MCF 10A (cell line): ENCODE results near the gene ONECUT2. TPM values are rescaled to one million over a fixed set of nuclear protein-coding genes. Genes with fewer than 3 reads are reported as not detected.

Source experiments
- BruUV-seq: library from RNA; stranded (reverse); fragments of 400-500 nt; replicated peaks from 2 replicates; lab custom pipeline; 2021; lab: Mats Ljungman, UMichigan
- CTCF ChIA-PET: fragments of 300-600 bp; sonication (Branson Sonifier 250); formaldehyde crosslinking; extraction: SDS; loops from one replicate; lab custom pipeline; 2021; ENCODE audit warnings: antibody characterized with exemption, inconsistent platforms; lab: Yijun Ruan, JAX
- POLR2A ChIA-PET: fragments of 300-600, 350-650 bp; sonication (Branson Sonifier 250); formaldehyde crosslinking; extraction: SDS; loops from one replicate; lab custom pipeline; 2020; ENCODE audit warnings: antibody characterized with exemption, inconsistent platforms; lab: Yijun Ruan, JAX
- DNase-seq: peaks from one replicate; pipeline ENCODE4 v3.0.0-alpha.2; 2018; ENCODE audit not compliant: unreplicated experiment
- H3K27ac Mint-ChIP-seq: one replicate; pipeline ENCODE4 v1.8.0; 2022; ENCODE audit warnings: mild to moderate bottlenecking, low read depth, mixed read lengths; ENCODE audit not compliant: unreplicated experiment
- H3K27me3 Mint-ChIP-seq: one replicate; pipeline ENCODE4 v1.8.0; 2022; ENCODE audit warnings: mixed read lengths; ENCODE audit not compliant: insufficient read depth, unreplicated experiment
- H3K36me3 Mint-ChIP-seq: one replicate; pipeline ENCODE4 v1.8.0; 2022; ENCODE audit warnings: mild to moderate bottlenecking, moderate library complexity, mixed read lengths; ENCODE audit not compliant: insufficient read depth, unreplicated experiment
- H3K4me1 Mint-ChIP-seq: one replicate; pipeline ENCODE4 v1.8.0; 2022; ENCODE audit warnings: mixed read lengths; ENCODE audit not compliant: insufficient read depth, unreplicated experiment
- H3K4me3 Mint-ChIP-seq: one replicate; pipeline ENCODE4 v1.8.0; 2022; ENCODE audit warnings: mild to moderate bottlenecking, moderate library complexity, mixed read lengths; ENCODE audit not compliant: unreplicated experiment
- H3K9me3 Mint-ChIP-seq: one replicate; pipeline ENCODE4 v1.8.0; 2022; ENCODE audit warnings: mixed read lengths; ENCODE audit not compliant: unreplicated experiment
- intact Hi-C: fragments of 100-400 bp; cut with micrococcal nuclease; formaldehyde crosslinking; loops from 2 replicates; pipeline ENCODE4 v1.14.1; 2022
- total RNA-seq: library from RNA; stranded (reverse); gene quantifications from 2 replicates; pipeline ENCODE4 v1.2.3, GENCODE V29; 2022
- TF ChIP-seq, protein P1 (sequence below): fragments of 200-600 bp; IDR thresholded peaks from one replicate; pipeline ENCODE4 v1.8.0; 2022; ENCODE audit warnings: antibody characterized with exemption, mild to moderate bottlenecking; ENCODE audit not compliant: unreplicated experiment

Gene ONECUT2
- total RNA-seq, 1 experiment from 2014 or later: 0.89 TPM

DNA sequence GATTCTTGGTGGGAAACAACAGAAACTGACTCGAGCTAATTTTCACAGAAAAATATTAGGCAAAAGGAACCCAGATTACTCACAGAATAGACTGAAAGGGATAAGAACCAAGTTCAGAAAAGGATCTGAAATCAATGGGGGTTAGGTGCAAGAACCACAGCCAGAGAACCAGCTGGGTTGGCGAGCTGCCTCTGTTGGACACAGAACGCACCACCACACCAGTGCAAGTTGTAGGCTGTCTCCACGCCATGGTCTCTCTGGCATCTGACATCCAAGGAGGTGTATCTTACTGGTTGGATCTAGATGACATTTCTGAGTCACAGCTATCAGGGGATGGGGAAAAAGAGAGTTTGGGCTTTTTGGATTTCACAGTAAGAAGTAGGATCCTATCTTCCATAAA lies 18.6 kb upstream of the ONECUT2 start:
- ChIA-PET CTCF (interaction anchor here (0.6 kb wide), 3 partner anchors 46 to 119 kb away, joined by 3 to 5 read pairs (median 3); no protein-coding TSS in a partner anchor), POLR2A (interaction anchor here (0.7 kb wide), 1 partner anchor 11 kb away, joined by 3 read pairs; no protein-coding TSS in a partner anchor)
- Mint-ChIP-seq H3K4me3 (no peak overlapping the region), H3K36me3 (peaks cover 5% of the 10 kb centered on the region), H3K9me3 (peaks cover 7% of the 10 kb centered on the region), H3K27me3 (peaks cover 65% of the 10 kb centered on the region), H3K27ac (no peak overlapping the region), H3K4me1 (no peaks in the 10 kb centered on the region)
- intact Hi-C loops: no loop called here
- BruUV-seq: no TSS peak
- TF ChIP-seq, protein P1, sequence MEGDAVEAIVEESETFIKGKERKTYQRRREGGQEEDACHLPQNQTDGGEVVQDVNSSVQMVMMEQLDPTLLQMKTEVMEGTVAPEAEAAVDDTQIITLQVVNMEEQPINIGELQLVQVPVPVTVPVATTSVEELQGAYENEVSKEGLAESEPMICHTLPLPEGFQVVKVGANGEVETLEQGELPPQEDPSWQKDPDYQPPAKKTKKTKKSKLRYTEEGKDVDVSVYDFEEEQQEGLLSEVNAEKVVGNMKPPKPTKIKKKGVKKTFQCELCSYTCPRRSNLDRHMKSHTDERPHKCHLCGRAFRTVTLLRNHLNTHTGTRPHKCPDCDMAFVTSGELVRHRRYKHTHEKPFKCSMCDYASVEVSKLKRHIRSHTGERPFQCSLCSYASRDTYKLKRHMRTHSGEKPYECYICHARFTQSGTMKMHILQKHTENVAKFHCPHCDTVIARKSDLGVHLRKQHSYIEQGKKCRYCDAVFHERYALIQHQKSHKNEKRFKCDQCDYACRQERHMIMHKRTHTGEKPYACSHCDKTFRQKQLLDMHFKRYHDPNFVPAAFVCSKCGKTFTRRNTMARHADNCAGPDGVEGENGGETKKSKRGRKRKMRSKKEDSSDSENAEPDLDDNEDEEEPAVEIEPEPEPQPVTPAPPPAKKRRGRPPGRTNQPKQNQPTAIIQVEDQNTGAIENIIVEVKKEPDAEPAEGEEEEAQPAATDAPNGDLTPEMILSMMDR: no peak
- DNase-seq: no peak

DNA sequence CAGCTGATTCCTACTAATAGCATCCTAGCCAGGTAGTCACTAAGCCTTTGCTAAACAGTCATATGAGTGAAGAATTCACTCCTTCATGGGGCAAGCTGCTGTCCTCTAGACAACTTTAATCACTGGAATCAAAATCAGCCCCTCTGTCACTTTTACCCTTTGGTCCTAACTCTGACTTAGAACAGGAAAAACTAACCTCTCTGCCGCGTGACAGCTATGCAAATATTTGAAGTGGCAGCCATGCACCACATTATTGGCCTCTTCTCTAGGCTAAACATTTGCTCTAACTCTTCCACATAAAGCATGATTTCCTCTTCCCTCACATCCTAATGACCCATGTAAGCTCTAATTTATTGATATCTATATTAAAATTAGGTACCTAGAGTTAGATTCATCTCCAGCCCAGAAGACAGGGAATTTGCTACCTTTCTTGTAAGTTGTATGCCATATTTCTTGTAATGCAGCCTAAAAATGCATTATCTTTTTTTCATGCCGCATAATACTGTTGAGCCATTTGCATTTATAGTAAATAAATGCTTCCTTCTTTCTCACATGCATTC lies 12.8 kb upstream of the ONECUT2 start:
- TF ChIP-seq, protein P1: no peak
- H3K27me3 Mint-ChIP-seq: peaks cover 62% of the 10 kb centered on the region
- H3K36me3 Mint-ChIP-seq: peaks cover 5% of the 10 kb centered on the region
- H3K4me3 Mint-ChIP-seq: no peak overlapping the region
- no peaks in the 10 kb centered on the region for H3K4me1 Mint-ChIP-seq
- intact Hi-C loops: no loop called here
- peaks cover 8% of the 10 kb centered on the region for H3K9me3 Mint-ChIP-seq
- ChIA-PET POLR2A (no interaction called here), CTCF (interaction anchor here (0.7 to 1.0 kb wide), 2 partner anchors 23 to 24 kb away, joined by 3 to 5 read pairs; no protein-coding TSS in a partner anchor)
- DNase-seq: no peak
- H3K27ac Mint-ChIP-seq: no peak overlapping the region
- BruUV-seq: no TSS peak

DNA sequence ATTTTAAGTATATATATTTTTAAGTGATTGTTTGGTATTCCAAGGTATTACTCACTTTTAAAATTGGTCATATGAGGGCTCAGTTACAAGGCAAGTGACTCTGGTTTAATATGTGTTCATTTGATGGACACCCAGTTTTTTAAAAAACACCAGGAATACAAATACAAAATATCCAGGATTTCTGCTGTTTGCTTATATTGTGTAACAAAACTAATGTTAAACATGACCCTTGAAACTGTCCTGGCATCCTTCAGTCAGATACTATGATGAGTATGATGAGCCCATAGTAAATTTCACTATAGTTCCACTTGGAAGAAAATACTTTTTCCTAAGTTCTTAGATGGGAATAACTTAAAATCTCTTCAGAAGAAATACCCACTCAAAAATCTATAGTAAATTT lies 11.4 kb upstream of the ONECUT2 start:
- Mint-ChIP-seq H3K4me1 (no peaks in the 10 kb centered on the region), H3K27me3 (peaks cover 62% of the 10 kb centered on the region), H3K36me3 (peaks cover 5% of the 10 kb centered on the region), H3K4me3 (no peak overlapping the region), H3K9me3 (peaks cover 8% of the 10 kb centered on the region), H3K27ac (no peak overlapping the region)
- no TSS peak for BruUV-seq
- CTCF ChIA-PET: interaction anchor here (1.0 kb wide), 1 partner anchor 23 kb away, joined by 5 read pairs; no protein-coding TSS in a partner anchor
- DNase-seq: no peak
- TF ChIP-seq, protein P1: no peak
- POLR2A ChIA-PET: no interaction called here
- intact Hi-C loops: no loop called here

DNA sequence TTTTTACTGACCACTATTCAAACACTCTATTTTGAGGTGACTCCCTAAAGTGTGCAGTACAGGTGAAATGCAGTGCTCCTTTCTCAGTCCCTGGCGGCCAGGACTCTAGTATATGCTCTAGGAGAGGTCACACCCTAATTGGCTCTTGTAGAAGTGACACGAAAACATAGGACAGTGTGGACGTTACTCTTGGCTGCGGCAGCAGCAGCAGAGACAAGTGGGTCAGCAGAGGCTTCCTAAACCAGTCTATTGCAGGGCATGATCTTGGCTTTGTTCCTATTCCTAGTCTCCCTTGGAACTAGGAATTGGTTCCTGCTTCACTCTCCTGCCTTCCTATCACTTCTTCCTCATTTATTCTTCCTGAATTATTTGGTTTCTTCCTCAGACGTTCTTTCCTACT lies 10.1 kb upstream of the ONECUT2 start:
- intact Hi-C loops: no loop called here
- ChIA-PET CTCF (no interaction called here), POLR2A (interaction anchor here (0.6 kb wide), 1 partner anchor 10 kb away, joined by 3 read pairs; the partner anchor contains the start of gene ONECUT2)

More for the DNA sequence above, 10.1 kb upstream of the ONECUT2 start:
- H3K4me3 Mint-ChIP-seq: no peak overlapping the region
- no TSS peak for BruUV-seq
- no peak overlapping the region for H3K27ac Mint-ChIP-seq
- peaks cover 5% of the 10 kb centered on the region for H3K36me3 Mint-ChIP-seq
- peaks cover 8% of the 10 kb centered on the region for H3K9me3 Mint-ChIP-seq
- no peak for DNase-seq
- TF ChIP-seq, protein P1: no peak
- peaks cover 60% of the 10 kb centered on the region for H3K27me3 Mint-ChIP-seq
- no peaks in the 10 kb centered on the region for H3K4me1 Mint-ChIP-seq
